ENCODE results near the gene PCNX1.

The PCNX1 gene

GRCh38 chr14:70962935-70963334 lies 55.7 kb downstream of the PCNX1 start:
- peaks cover 4% of the 10 kb centered on the region; the same call in 1 of the 2 replicates for H3K36me3 ChIP-seq (ENCODE audit: insufficient read depth, low read length)
- no peak overlapping the region for H2AFZ ChIP-seq (ENCODE audit: low read length, unreplicated experiment)
- no peaks in the 10 kb centered on the region for H3K27me3 ChIP-seq (ENCODE audit: insufficient read depth, low read length)
- H3K79me2 ChIP-seq (ENCODE audit: control insufficient read depth, insufficient read depth, low read length, unreplicated experiment), result peaks cover 15% of the 10 kb centered on the region
- no peak overlapping the region for H3K4me3 ChIP-seq (ENCODE audit: low read depth, low read length)
- H3K4me1 ChIP-seq (ENCODE audit: control insufficient read depth, insufficient read depth, low read length, unreplicated experiment), result no peaks in the 10 kb centered on the region
- no peak overlapping the region for H3K27ac ChIP-seq (ENCODE audit: low read depth, low read length)

DNA sequence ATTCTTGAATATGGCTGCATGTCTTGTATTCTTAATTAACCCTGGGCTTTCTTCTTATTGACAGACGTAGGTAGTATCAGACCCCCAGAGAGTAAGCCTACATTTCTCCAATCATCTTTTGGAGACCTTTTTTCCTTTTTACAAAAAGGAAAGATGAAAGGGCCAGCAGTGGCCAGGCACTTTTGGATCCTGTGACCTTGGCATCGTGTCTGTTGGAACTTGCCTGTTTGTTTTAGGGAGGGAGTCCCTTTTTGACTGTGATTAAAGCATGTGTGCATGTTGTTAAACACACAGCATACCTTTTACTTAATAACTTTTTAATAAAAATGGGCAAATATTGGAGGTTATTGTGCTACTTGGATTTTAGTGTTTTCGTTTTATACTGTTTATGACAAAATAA lies 57.2 kb downstream of the PCNX1 start:
- no peak overlapping the region for H3K27ac ChIP-seq (ENCODE audit: low read depth, low read length)
- peaks cover 11% of the 10 kb centered on the region for H3K79me2 ChIP-seq (ENCODE audit: control insufficient read depth, insufficient read depth, low read length, unreplicated experiment)
- no peaks in the 10 kb centered on the region for H3K4me1 ChIP-seq (ENCODE audit: control insufficient read depth, insufficient read depth, low read length, unreplicated experiment)
- H3K36me3 ChIP-seq (ENCODE audit: insufficient read depth, low read length), result peaks cover 4% of the 10 kb centered on the region; the same call in 1 of the 2 replicates
- H2AFZ ChIP-seq (ENCODE audit: low read length, unreplicated experiment), result no peak overlapping the region
- H3K27me3 ChIP-seq (ENCODE audit: insufficient read depth, low read length), result no peaks in the 10 kb centered on the region
- no peak overlapping the region for H3K4me3 ChIP-seq (ENCODE audit: low read depth, low read length)

GRCh38 chr14:70971560-70971959 lies 64.3 kb downstream of the PCNX1 start:
- no peak overlapping the region for H3K27ac ChIP-seq (ENCODE audit: low read depth, low read length)
- H3K27me3 ChIP-seq (ENCODE audit: insufficient read depth, low read length), result no peaks in the 10 kb centered on the region
- H3K79me2 ChIP-seq (ENCODE audit: control insufficient read depth, insufficient read depth, low read length, unreplicated experiment), result peaks cover 6% of the 10 kb centered on the region
- H3K36me3 ChIP-seq (ENCODE audit: insufficient read depth, low read length), result no peaks in the 10 kb centered on the region
- no peaks in the 10 kb centered on the region for H3K4me1 ChIP-seq (ENCODE audit: control insufficient read depth, insufficient read depth, low read length, unreplicated experiment)
- H2AFZ ChIP-seq (ENCODE audit: low read length, unreplicated experiment), result no peak overlapping the region
- no peak overlapping the region for H3K4me3 ChIP-seq (ENCODE audit: low read depth, low read length)

DNA sequence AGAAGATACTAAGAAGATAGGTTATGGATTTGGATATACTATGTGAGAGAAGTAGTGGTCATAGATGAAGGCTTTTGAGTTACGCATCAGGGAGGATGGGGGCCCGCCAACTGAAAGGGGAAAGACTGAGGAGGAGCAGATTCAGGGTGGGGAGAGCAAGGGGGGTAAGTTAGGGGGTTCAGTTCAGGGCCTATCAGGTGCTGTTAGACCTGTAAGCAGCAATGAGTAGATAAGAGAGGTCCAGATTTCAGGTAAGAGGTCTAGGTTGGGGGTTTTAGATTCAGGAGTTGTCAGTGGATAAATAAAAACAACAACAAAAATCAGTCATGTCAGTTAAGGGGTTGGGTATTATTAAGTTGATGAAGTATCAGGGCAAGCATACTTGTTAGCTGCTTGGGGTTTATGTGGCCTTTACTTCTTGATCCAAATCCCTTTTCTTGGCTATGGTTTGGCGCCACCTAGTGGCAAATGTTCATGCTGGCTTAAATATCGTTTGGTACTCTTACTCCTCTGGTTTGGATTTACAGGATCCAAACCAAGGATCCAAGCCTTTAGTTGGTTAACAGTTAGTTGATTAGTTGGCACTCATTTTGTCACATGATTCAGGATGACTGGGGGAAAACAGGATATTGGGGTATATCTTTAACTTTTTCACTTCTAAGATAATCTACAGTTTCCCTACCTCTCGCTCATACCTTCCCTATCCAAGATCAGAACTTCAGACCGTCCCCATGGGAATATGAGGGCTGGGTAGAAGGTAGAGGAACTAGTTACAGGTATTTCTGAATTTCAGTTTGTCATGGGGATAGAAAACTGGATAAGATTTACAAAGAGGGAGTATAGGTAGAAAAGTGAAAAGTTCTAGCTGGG lies 65.1 kb downstream of the PCNX1 start:
- Histone ChIP-seq H3K27ac (ENCODE audit: low read depth, low read length) (no peak overlapping the region), H3K36me3 (ENCODE audit: insufficient read depth, low read length) (0 out of 2 replicates have a peak, but pooled peaks cover 6% of the 10 kb centered on the region), H3K79me2 (ENCODE audit: control insufficient read depth, insufficient read depth, low read length, unreplicated experiment) (peaks cover 6% of the 10 kb centered on the region), H3K27me3 (ENCODE audit: insufficient read depth, low read length) (no peaks in the 10 kb centered on the region), H3K4me1 (ENCODE audit: control insufficient read depth, insufficient read depth, low read length, unreplicated experiment) (no peaks in the 10 kb centered on the region), H2AFZ (ENCODE audit: low read length, unreplicated experiment) (no peak overlapping the region), H3K4me3 (ENCODE audit: low read depth, low read length) (no peak overlapping the region)

GRCh38 chr14:70976591-70976990 lies 69.3 kb downstream of the PCNX1 start:
- Histone ChIP-seq H3K27ac (ENCODE audit: low read depth, low read length) (no peak overlapping the region), H3K4me3 (ENCODE audit: low read depth, low read length) (no peak overlapping the region), H3K79me2 (ENCODE audit: control insufficient read depth, insufficient read depth, low read length, unreplicated experiment) (peaks cover 18% of the 10 kb centered on the region), H3K4me1 (ENCODE audit: control insufficient read depth, insufficient read depth, low read length, unreplicated experiment) (peaks cover 10% of the 10 kb centered on the region), H2AFZ (ENCODE audit: low read length, unreplicated experiment) (no peak overlapping the region), H3K27me3 (ENCODE audit: insufficient read depth, low read length) (no peaks in the 10 kb centered on the region), H3K36me3 (ENCODE audit: insufficient read depth, low read length) (0 out of 2 replicates have a peak, but pooled peaks cover 7% of the 10 kb centered on the region)

GRCh38 chr14:70981000-70981952 lies 74.0 kb downstream of the PCNX1 start:
- H3K4me3 ChIP-seq (ENCODE audit: low read depth, low read length), result no peak overlapping the region
- 0 out of 2 replicates have a peak, but pooled peaks cover 7% of the 10 kb centered on the region for H3K36me3 ChIP-seq (ENCODE audit: insufficient read depth, low read length)
- H3K4me1 ChIP-seq (ENCODE audit: control insufficient read depth, insufficient read depth, low read length, unreplicated experiment), result peaks cover 16% of the 10 kb centered on the region
- H3K27me3 ChIP-seq (ENCODE audit: insufficient read depth, low read length), result no peaks in the 10 kb centered on the region
- H2AFZ ChIP-seq (ENCODE audit: low read length, unreplicated experiment), result no peak overlapping the region
- peaks cover 29% of the 10 kb centered on the region for H3K79me2 ChIP-seq (ENCODE audit: control insufficient read depth, insufficient read depth, low read length, unreplicated experiment)
- H3K27ac ChIP-seq (ENCODE audit: low read depth, low read length), result peak overlapping the region; percentile 42

- peaks cover 30% of the 10 kb centered on the region for H3K79me2 ChIP-seq (ENCODE audit: control insufficient read depth, insufficient read depth, low read length, unreplicated experiment)
- H3K4me3 ChIP-seq (ENCODE audit: low read depth, low read length), result no peak overlapping the region
- H3K27me3 ChIP-seq (ENCODE audit: insufficient read depth, low read length), result no peaks in the 10 kb centered on the region
- H3K4me1 ChIP-seq (ENCODE audit: control insufficient read depth, insufficient read depth, low read length, unreplicated experiment), result peaks cover 16% of the 10 kb centered on the region
- peak overlapping the region; percentile 42; the same call in 1 of the 2 replicates for H3K27ac ChIP-seq (ENCODE audit: low read depth, low read length)
- no peak overlapping the region for H2AFZ ChIP-seq (ENCODE audit: low read length, unreplicated experiment)
- 0 out of 2 replicates have a peak, but pooled peaks cover 2% of the 10 kb centered on the region for H3K36me3 ChIP-seq (ENCODE audit: insufficient read depth, low read length)
Observed at GRCh38 chr14:70982200-70982599, 74.9 kb downstream of the PCNX1 start.

- no peaks in the 10 kb centered on the region for H3K36me3 ChIP-seq (ENCODE audit: insufficient read depth, low read length)
- H2AFZ ChIP-seq (ENCODE audit: low read length, unreplicated experiment), result no peak overlapping the region
- no peaks in the 10 kb centered on the region for H3K27me3 ChIP-seq (ENCODE audit: insufficient read depth, low read length)
- peaks cover 2% of the 10 kb centered on the region for H3K4me1 ChIP-seq (ENCODE audit: control insufficient read depth, insufficient read depth, low read length, unreplicated experiment)
- H3K4me3 ChIP-seq (ENCODE audit: low read depth, low read length), result no peak overlapping the region
- peaks cover 21% of the 10 kb centered on the region for H3K79me2 ChIP-seq (ENCODE audit: control insufficient read depth, insufficient read depth, low read length, unreplicated experiment)
- H3K27ac ChIP-seq (ENCODE audit: low read depth, low read length), result no peak overlapping the region
Observed at GRCh38 chr14:70987041-70987440, 79.8 kb downstream of the PCNX1 start.

- Histone ChIP-seq H3K27me3 (ENCODE audit: insufficient read depth, low read length) (no peaks in the 10 kb centered on the region), H3K79me2 (ENCODE audit: control insufficient read depth, insufficient read depth, low read length, unreplicated experiment) (peaks cover 12% of the 10 kb centered on the region), H3K27ac (ENCODE audit: low read depth, low read length) (no peak overlapping the region), H3K4me1 (ENCODE audit: control insufficient read depth, insufficient read depth, low read length, unreplicated experiment) (no peaks in the 10 kb centered on the region), H3K4me3 (ENCODE audit: low read depth, low read length) (no peak overlapping the region), H3K36me3 (ENCODE audit: insufficient read depth, low read length) (no peaks in the 10 kb centered on the region), H2AFZ (ENCODE audit: low read length, unreplicated experiment) (no peak overlapping the region)
Observed at GRCh38 chr14:70988452-70988851, 81.2 kb downstream of the PCNX1 start.

DNA sequence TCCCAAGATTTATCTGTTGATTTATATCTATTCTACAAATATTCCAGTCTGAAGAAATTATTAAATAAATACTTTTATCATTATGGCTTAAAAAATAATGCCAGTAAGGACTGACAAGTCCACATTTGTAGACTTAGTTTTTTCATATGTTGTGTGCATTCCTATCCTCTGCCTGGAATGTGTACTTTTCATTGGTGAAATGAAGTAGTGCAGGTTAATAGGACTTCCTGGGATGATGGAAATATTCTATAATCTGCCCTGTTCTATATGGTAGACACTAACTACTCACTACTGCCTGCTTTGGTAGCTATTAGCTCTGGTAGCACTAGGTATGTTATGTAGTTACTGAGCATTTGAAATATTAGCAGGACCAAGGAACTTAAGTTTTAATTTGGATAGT lies 86.7 kb downstream of the PCNX1 start:
- Histone ChIP-seq H3K27ac (ENCODE audit: low read depth, low read length) (no peak overlapping the region), H3K79me2 (ENCODE audit: control insufficient read depth, insufficient read depth, low read length, unreplicated experiment) (no peaks in the 10 kb centered on the region), H3K36me3 (ENCODE audit: insufficient read depth, low read length) (peaks cover 10% of the 10 kb centered on the region), H3K4me3 (ENCODE audit: low read depth, low read length) (no peak overlapping the region), H2AFZ (ENCODE audit: low read length, unreplicated experiment) (no peak overlapping the region), H3K4me1 (ENCODE audit: control insufficient read depth, insufficient read depth, low read length, unreplicated experiment) (no peaks in the 10 kb centered on the region), H3K27me3 (ENCODE audit: insufficient read depth, low read length) (no peaks in the 10 kb centered on the region)
